Naive thymus-derived CD4-positive, alpha-beta T cell (primary cell): ENCODE measurements around the gene DAAM1. TPM values are rescaled to one million over a fixed set of nuclear protein-coding genes. Genes with fewer than 3 reads are reported as not detected.

Experiments
- ATAC-seq: fragments of 150-1000 bp; cut with Tn5 transposase; 2 replicates; pipeline ENCODE4 v1.10.0; 2021; ENCODE audit warnings: mild to moderate bottlenecking, moderate library complexity
- CTCF ChIA-PET: fragments of 350-600 bp; sonication (Branson Sonifier 250); formaldehyde crosslinking; loops from one replicate; lab custom pipeline; 2021; ENCODE audit warnings: antibody characterized with exemption; lab: Charles Lee
- POLR2A ChIA-PET: fragments of 350-600 bp; sonication (Branson Sonifier 250); formaldehyde crosslinking; loops from one replicate; lab custom pipeline; 2021; ENCODE audit warnings: antibody characterized with exemption, inconsistent platforms; lab: Charles Lee
- DNase-seq, 9 donors: peaks; one replicate each; pipeline versions ENCODE4 v3.0.0 to v3.0.0-alpha.2; 2020 to 2022; ENCODE audit warnings: mixed read lengths in 1 of 9
- H3K27ac ChIP-seq: one replicate; pipeline ENCODE4 v1.7.0; 2013; ENCODE audit warnings: mild to moderate bottlenecking, low read depth, low read length, moderate library complexity
- H3K27me3 ChIP-seq, 2 donors: one replicate each; pipeline ENCODE4 v1.7.0; 2013; ENCODE audit warnings: low read length in 2 of 2, mild to moderate bottlenecking in 2 of 2, moderate library complexity in 2 of 2; ENCODE audit not compliant: control insufficient read depth in 2 of 2, insufficient read depth in 2 of 2
- H3K36me3 ChIP-seq, 3 experiments: 1 replicate in 2 of 3; 2 replicates in 1 of 3; pipeline ENCODE4 v1.7.0; 2013; ENCODE audit warnings: low read length in 3 of 3, mild to moderate bottlenecking in 3 of 3, moderate library complexity in 1 of 3; ENCODE audit not compliant: insufficient read depth in 3 of 3, control insufficient read depth in 2 of 3
- H3K4me1 ChIP-seq, 2 donors: one replicate each; pipeline ENCODE4 v1.7.0; 2013; ENCODE audit warnings: low read length in 2 of 2, mild to moderate bottlenecking in 2 of 2, moderate library complexity in 1 of 2; ENCODE audit not compliant: control insufficient read depth in 2 of 2, insufficient read depth in 2 of 2
- H3K4me3 ChIP-seq: 2 replicates; pipeline ENCODE4 v1.7.0; 2013; ENCODE audit warnings: mild to moderate bottlenecking, low read length
- H3K9me3 ChIP-seq, 3 experiments: 1 replicate in 2 of 3; 2 replicates in 1 of 3; pipeline ENCODE4 v1.7.0; 2013; ENCODE audit warnings: low read length in 3 of 3; ENCODE audit not compliant: control insufficient read depth in 2 of 3
- H3K27ac Mint-ChIP-seq, 9 donors: one replicate each; pipeline ENCODE4 v1.8.0; 2020 to 2022; ENCODE audit warnings: mixed read lengths in 9 of 9, mild to moderate bottlenecking in 8 of 9, moderate library complexity in 5 of 9, inconsistent platforms in 2 of 9
- H3K27me3 Mint-ChIP-seq, 5 donors: one replicate each; pipeline ENCODE4 v1.8.0; 2021 to 2022; ENCODE audit warnings: mixed read lengths in 5 of 5, mild to moderate bottlenecking in 1 of 5
- H3K36me3 Mint-ChIP-seq, 5 donors: one replicate each; pipeline ENCODE4 v1.8.0; 2020 to 2022; ENCODE audit warnings: mixed read lengths in 5 of 5, mild to moderate bottlenecking in 3 of 5, inconsistent platforms in 1 of 5
- H3K4me1 Mint-ChIP-seq, 7 donors: one replicate each; pipeline ENCODE4 v1.8.0; 2020 to 2022; ENCODE audit warnings: mixed read lengths in 7 of 7, mild to moderate bottlenecking in 3 of 7, inconsistent platforms in 1 of 7
- H3K4me3 Mint-ChIP-seq, 10 donors: one replicate each; pipeline ENCODE4 v1.8.0; 2020 to 2022; ENCODE audit warnings: mild to moderate bottlenecking in 10 of 10, mixed read lengths in 10 of 10, moderate library complexity in 6 of 10, inconsistent platforms in 2 of 10
- H3K9me3 Mint-ChIP-seq, 11 donors: one replicate each; pipeline ENCODE4 v1.8.0; 2020 to 2022; ENCODE audit warnings: mixed read lengths in 11 of 11, mild to moderate bottlenecking in 4 of 11, inconsistent platforms in 1 of 11, moderate library complexity in 1 of 11
- intact Hi-C, 2 donors: fragments of 100-400 bp; cut with micrococcal nuclease; formaldehyde crosslinking; loops; one replicate each; pipeline ENCODE4 v1.15.1; 2023
- polyA plus RNA-seq, 2 donors: library from polyadenylated mRNA; unstranded; fragments of 300-500 nt; fragmentation: Illumina TruSeq; gene quantifications; one replicate each; pipeline ENCODE4 v1.2.3, GENCODE V29; 2021
- total RNA-seq, 6 experiments: library from RNA in 5 of 6; stranded (reverse) in 5 of 6; gene quantifications; 1 replicate in 5 of 6; 2 replicates in 1 of 6; pipeline ENCODE4 v1.2.3 and lab custom pipeline; 2021 to 2026

The DAAM1 gene
- total and polyA plus RNA-seq, 7 experiments from 2014 or later: 5.5 to 21.0 (median 10.8) TPM

GRCh38 chr14:59208954-59209353 lies 20.5 kb downstream of the DAAM1 start:
- Histone ChIP-seq H3K4me1 (no peaks in the 10 kb centered on the region), H3K9me3 (no peaks in the 10 kb centered on the region), H3K27me3 (no peaks in the 10 kb centered on the region), H3K27ac (no peak overlapping the region), H3K36me3 (no peaks in the 10 kb centered on the region), H3K4me3 (no peak overlapping the region)
- Mint-ChIP-seq H3K9me3 (no peaks in the 10 kb centered on the region), H3K27ac (no peak overlapping the region), H3K27me3 (no peaks in the 10 kb centered on the region), H3K4me3 (no peak overlapping the region), H3K36me3 (peaks cover 0 to 7% (median 3%) of the 10 kb centered on the region in 5 donors), H3K4me1 (peaks cover 0 to 13% (median 5%) of the 10 kb centered on the region in 7 donors)
- intact Hi-C loops: no loop called here
- ChIA-PET POLR2A (no interaction called here), CTCF (no interaction called here)
- ATAC-seq (no peak), DNase-seq (no peak)

- CTCF ChIA-PET: no interaction called here
- intact Hi-C loops: no loop called here
- POLR2A ChIA-PET: no interaction called here
Observed at GRCh38 chr14:59210621-59211020, 22.2 kb downstream of the DAAM1 start.

GRCh38 chr14:59213368-59214315 lies 25.2 kb downstream of the DAAM1 start:
- peaks cover 0 to 10% (median 1%) of the 10 kb centered on the region in 7 donors for H3K4me1 Mint-ChIP-seq
- H3K9me3 ChIP-seq: no peaks in the 10 kb centered on the region
- H3K36me3 ChIP-seq: no peaks in the 10 kb centered on the region
- no peak overlapping the region for H3K27ac ChIP-seq
- ATAC-seq (no peak), DNase-seq (no peak)
- no peaks in the 10 kb centered on the region for H3K27me3 ChIP-seq
- ChIA-PET CTCF (no interaction called here), POLR2A (no interaction called here)
- no peaks in the 10 kb centered on the region for H3K4me1 ChIP-seq
- H3K4me3 Mint-ChIP-seq: no peak overlapping the region
- H3K9me3 Mint-ChIP-seq: no peaks in the 10 kb centered on the region
- H3K27ac Mint-ChIP-seq: no peak overlapping the region
- no peak overlapping the region for H3K4me3 ChIP-seq
- H3K36me3 Mint-ChIP-seq: peaks cover 0 to 11% (median 9%) of the 10 kb centered on the region in 5 donors
- intact Hi-C loops: no loop called here
- H3K27me3 Mint-ChIP-seq: no peaks in the 10 kb centered on the region

More at GRCh38 chr14:59210621-59211020, 22.2 kb downstream of the DAAM1 start:
- no peak for ATAC-seq
- no peak overlapping the region for H3K4me3 Mint-ChIP-seq
- Histone ChIP-seq H3K9me3 (no peaks in the 10 kb centered on the region), H3K27ac (no peak overlapping the region), H3K4me3 (no peak overlapping the region), H3K4me1 (no peaks in the 10 kb centered on the region), H3K36me3 (no peaks in the 10 kb centered on the region), H3K27me3 (no peaks in the 10 kb centered on the region)
- H3K36me3 Mint-ChIP-seq: peaks cover 0 to 14% (median 11%) of the 10 kb centered on the region in 5 donors
- no peak for DNase-seq
- H3K4me1 Mint-ChIP-seq: peaks cover 0 to 6% (median 1%) of the 10 kb centered on the region in 7 donors
- no peaks in the 10 kb centered on the region for H3K27me3 Mint-ChIP-seq
- no peak overlapping the region for H3K27ac Mint-ChIP-seq
- no peaks in the 10 kb centered on the region for H3K9me3 Mint-ChIP-seq

GRCh38 chr14:59214702-59215302 lies 26.3 kb downstream of the DAAM1 start:
- intact Hi-C loops: no loop called here
- CTCF ChIA-PET: no interaction called here

GRCh38 chr14:59215322-59215721 lies 26.9 kb downstream of the DAAM1 start:
- ChIA-PET POLR2A (no interaction called here), CTCF (no interaction called here)
- Mint-ChIP-seq H3K27ac (no peak overlapping the region), H3K9me3 (no peaks in the 10 kb centered on the region), H3K4me1 (peaks cover 0 to 10% (median 5%) of the 10 kb centered on the region in 7 donors), H3K4me3 (no peak overlapping the region), H3K27me3 (no peaks in the 10 kb centered on the region), H3K36me3 (peaks cover 0 to 11% (median 9%) of the 10 kb centered on the region in 5 donors)
- H3K4me1 ChIP-seq: no peaks in the 10 kb centered on the region
- DNase-seq (no peak), ATAC-seq (no peak)
- H3K27me3 ChIP-seq: no peaks in the 10 kb centered on the region
- intact Hi-C loops: no loop called here
- no peak overlapping the region for H3K27ac ChIP-seq
- H3K9me3 ChIP-seq: no peaks in the 10 kb centered on the region
- no peak overlapping the region for H3K4me3 ChIP-seq
- no peaks in the 10 kb centered on the region for H3K36me3 ChIP-seq

More at GRCh38 chr14:59214702-59215302, 26.3 kb downstream of the DAAM1 start:
- no peak overlapping the region for H3K4me3 ChIP-seq
- H3K36me3 Mint-ChIP-seq: peaks cover 0 to 11% (median 9%) of the 10 kb centered on the region in 5 donors
- H3K4me3 Mint-ChIP-seq: no peak overlapping the region
- ATAC-seq (no peak), DNase-seq (no peak)
- H3K4me1 ChIP-seq: no peaks in the 10 kb centered on the region
- no peaks in the 10 kb centered on the region for H3K36me3 ChIP-seq
- no peak overlapping the region for H3K27ac ChIP-seq
- POLR2A ChIA-PET: no interaction called here
- no peaks in the 10 kb centered on the region for H3K27me3 Mint-ChIP-seq
- H3K27ac Mint-ChIP-seq: no peak overlapping the region
- no peaks in the 10 kb centered on the region for H3K27me3 ChIP-seq
- no peaks in the 10 kb centered on the region for H3K9me3 ChIP-seq
- peaks cover 0 to 10% (median 5%) of the 10 kb centered on the region in 7 donors for H3K4me1 Mint-ChIP-seq
- H3K9me3 Mint-ChIP-seq: no peaks in the 10 kb centered on the region

GRCh38 chr14:59215757-59216156 lies 27.3 kb downstream of the DAAM1 start:
- Histone ChIP-seq H3K9me3 (no peaks in the 10 kb centered on the region), H3K27ac (no peak overlapping the region), H3K4me3 (no peak overlapping the region), H3K27me3 (no peaks in the 10 kb centered on the region), H3K36me3 (no peaks in the 10 kb centered on the region), H3K4me1 (no peaks in the 10 kb centered on the region)
- H3K9me3 Mint-ChIP-seq: no peaks in the 10 kb centered on the region
- POLR2A ChIA-PET: no interaction called here
- intact Hi-C loops: no loop called here
- CTCF ChIA-PET: no interaction called here
- no peak for ATAC-seq
- H3K27ac Mint-ChIP-seq: no peak overlapping the region
- H3K4me3 Mint-ChIP-seq: no peak overlapping the region
- H3K36me3 Mint-ChIP-seq: peaks cover 0 to 11% (median 10%) of the 10 kb centered on the region in 5 donors
- no peaks in the 10 kb centered on the region for H3K27me3 Mint-ChIP-seq
- DNase-seq: no peak
- peaks cover 0 to 10% (median 4%) of the 10 kb centered on the region in 7 donors for H3K4me1 Mint-ChIP-seq
